Osteocyte (in vitro differentiated cells): ENCODE results near the gene HVCN1. TPM values are rescaled to one million over a fixed set of nuclear protein-coding genes. Genes with fewer than 3 reads are reported as not detected.
"Not testable (repeated sequence)": the region's sequence is repeated elsewhere in the genome, so short reads cannot be mapped to it uniquely, and the experiment has no call there.

ENCODE experiments used
- DNase-seq: peaks from one replicate; pipeline ENCODE4 v3.0.0; 2021; ENCODE audit warnings: mixed read lengths; ENCODE audit not compliant: unreplicated experiment; ENCODE audit errors: extremely low spot score
- H3K27ac Mint-ChIP-seq: one replicate; pipeline ENCODE4 v1.8.0; 2021; ENCODE audit warnings: mild to moderate bottlenecking, mixed read lengths; ENCODE audit not compliant: unreplicated experiment
- H3K27me3 Mint-ChIP-seq: one replicate; pipeline ENCODE4 v1.8.0; 2021; ENCODE audit warnings: mixed read lengths; ENCODE audit not compliant: unreplicated experiment
- H3K36me3 Mint-ChIP-seq: one replicate; pipeline ENCODE4 v1.8.0; 2021; ENCODE audit warnings: mixed read lengths; ENCODE audit not compliant: unreplicated experiment
- H3K4me1 Mint-ChIP-seq: one replicate; pipeline ENCODE4 v1.8.0; 2021; ENCODE audit warnings: mixed read lengths; ENCODE audit not compliant: unreplicated experiment
- H3K4me3 Mint-ChIP-seq: one replicate; pipeline ENCODE4 v1.8.0; 2021; ENCODE audit warnings: mild to moderate bottlenecking, moderate library complexity, mixed read lengths; ENCODE audit not compliant: unreplicated experiment
- H3K9me3 Mint-ChIP-seq: one replicate; pipeline ENCODE4 v1.8.0; 2021; ENCODE audit warnings: mixed read lengths; ENCODE audit not compliant: unreplicated experiment
- total RNA-seq: library from RNA; stranded (reverse); gene quantifications from 2 replicates; pipeline ENCODE4 v1.2.1, GENCODE V29; 2021
- TF ChIP-seq, protein P1 (sequence below): fragments of 200-600 bp; sonication (generic); IDR thresholded peaks from 2 replicates; pipeline ENCODE4 v1.5.0; 2021; ENCODE audit warnings: antibody characterized with exemption, mild to moderate bottlenecking, moderate library complexity

Gene HVCN1
- total RNA-seq, 1 donor from 2014 or later = 0.94 TPM

DNA sequence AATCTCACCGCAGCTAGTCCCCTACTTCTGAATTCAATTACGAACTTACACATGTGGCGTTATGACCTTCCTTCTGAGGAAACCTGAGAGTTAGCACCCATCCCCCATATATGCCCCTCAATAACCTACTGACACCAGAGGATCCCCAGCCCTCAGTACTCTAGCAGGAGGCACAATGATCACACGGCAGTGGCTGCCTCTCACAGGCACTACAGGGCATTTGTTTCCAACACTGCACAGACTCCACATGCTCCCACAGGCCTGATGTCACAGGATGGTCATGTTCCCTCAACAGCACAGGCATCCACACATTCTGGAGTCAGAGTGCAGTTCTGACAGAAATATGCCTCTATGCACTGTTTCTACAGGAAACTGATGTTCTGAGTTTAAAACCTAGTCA lies 36.4 kb upstream of the HVCN1 start:
- H3K36me3 Mint-ChIP-seq = peaks cover 59% of the 10 kb centered on the region
- DNase-seq = no peak
- no peaks in the 10 kb centered on the region for H3K9me3 Mint-ChIP-seq
- H3K27me3 Mint-ChIP-seq = no peaks in the 10 kb centered on the region
- H3K4me1 Mint-ChIP-seq = no peaks in the 10 kb centered on the region
- no peak overlapping the region for H3K27ac Mint-ChIP-seq
- no peak overlapping the region for H3K4me3 Mint-ChIP-seq
- TF ChIP-seq, protein P1, sequence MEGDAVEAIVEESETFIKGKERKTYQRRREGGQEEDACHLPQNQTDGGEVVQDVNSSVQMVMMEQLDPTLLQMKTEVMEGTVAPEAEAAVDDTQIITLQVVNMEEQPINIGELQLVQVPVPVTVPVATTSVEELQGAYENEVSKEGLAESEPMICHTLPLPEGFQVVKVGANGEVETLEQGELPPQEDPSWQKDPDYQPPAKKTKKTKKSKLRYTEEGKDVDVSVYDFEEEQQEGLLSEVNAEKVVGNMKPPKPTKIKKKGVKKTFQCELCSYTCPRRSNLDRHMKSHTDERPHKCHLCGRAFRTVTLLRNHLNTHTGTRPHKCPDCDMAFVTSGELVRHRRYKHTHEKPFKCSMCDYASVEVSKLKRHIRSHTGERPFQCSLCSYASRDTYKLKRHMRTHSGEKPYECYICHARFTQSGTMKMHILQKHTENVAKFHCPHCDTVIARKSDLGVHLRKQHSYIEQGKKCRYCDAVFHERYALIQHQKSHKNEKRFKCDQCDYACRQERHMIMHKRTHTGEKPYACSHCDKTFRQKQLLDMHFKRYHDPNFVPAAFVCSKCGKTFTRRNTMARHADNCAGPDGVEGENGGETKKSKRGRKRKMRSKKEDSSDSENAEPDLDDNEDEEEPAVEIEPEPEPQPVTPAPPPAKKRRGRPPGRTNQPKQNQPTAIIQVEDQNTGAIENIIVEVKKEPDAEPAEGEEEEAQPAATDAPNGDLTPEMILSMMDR = no peak

GRCh38 chr12:110722892-110723291 lies 34.0 kb upstream of the HVCN1 start:
- not testable (repeated sequence) for H3K4me1 Mint-ChIP-seq

GRCh38 chr12:110721570-110721969 lies 32.7 kb upstream of the HVCN1 start:
- TF ChIP-seq, protein P1 = no peak
- Mint-ChIP-seq H3K36me3 (peaks cover 67% of the 10 kb centered on the region), H3K27ac (no peak overlapping the region), H3K4me1 (no peaks in the 10 kb centered on the region), H3K4me3 (no peak overlapping the region), H3K27me3 (no peaks in the 10 kb centered on the region), H3K9me3 (no peaks in the 10 kb centered on the region)
- DNase-seq = no peak

More at GRCh38 chr12:110722892-110723291, 34.0 kb upstream of the HVCN1 start:
- peaks cover 68% of the 10 kb centered on the region for H3K36me3 Mint-ChIP-seq
- not testable (repeated sequence) for DNase-seq, H3K27me3 Mint-ChIP-seq, H3K27ac Mint-ChIP-seq, H3K9me3 Mint-ChIP-seq, H3K4me3 Mint-ChIP-seq

- Mint-ChIP-seq H3K27me3 (no peaks in the 10 kb centered on the region), H3K9me3 (no peaks in the 10 kb centered on the region), H3K27ac (no peak overlapping the region), H3K4me3 (no peak overlapping the region), H3K4me1 (no peaks in the 10 kb centered on the region), H3K36me3 (peaks cover 61% of the 10 kb centered on the region)
- no peak for DNase-seq
- TF ChIP-seq, protein P1 = no peak
Observed at GRCh38 chr12:110720516-110720915, 31.6 kb upstream of the HVCN1 start.

GRCh38 chr12:110718222-110718908 lies 29.4 kb upstream of the HVCN1 start:
- TF ChIP-seq, protein P1 = no peak
- Mint-ChIP-seq H3K27ac (no peak overlapping the region), H3K27me3 (no peaks in the 10 kb centered on the region), H3K36me3 (peaks cover 51% of the 10 kb centered on the region), H3K9me3 (no peaks in the 10 kb centered on the region), H3K4me1 (no peaks in the 10 kb centered on the region), H3K4me3 (no peak overlapping the region)
- DNase-seq = no peak
